Stomach (tissue), 9 donors: ENCODE measurements around the gene CYB561. TPM values are rescaled to one million over a fixed set of nuclear protein-coding genes. Genes with fewer than 3 reads are reported as not detected.

Experiments
- DNase-seq, 2 donors: peaks; one replicate each; pipeline versions ENCODE4 v3.0.0 to v3.0.0-alpha.2; 2013 to 2019
- H3K27ac ChIP-seq, 5 donors: fragments of 200-600 bp in 4 of 5; sonication (generic) in 4 of 5; one replicate each; pipeline ENCODE4 v1.5.1; 2013 to 2019; ENCODE audit warnings: mild to moderate bottlenecking in 1 of 5, moderate library complexity in 1 of 5
- H3K27me3 ChIP-seq, 3 donors: fragments of 200-600 bp; sonication (generic); one replicate each; pipeline ENCODE4 v1.5.1; 2017 to 2019; ENCODE audit warnings: mixed run types in 1 of 3
- H3K36me3 ChIP-seq, 4 donors: fragments of 200-600 bp; sonication (generic); 1 replicate in 3 of 4; 2 replicates in 1 of 4; pipeline ENCODE4 v1.5.1; 2016 to 2019
- H3K4me1 ChIP-seq, 4 donors: fragments of 200-600 bp; sonication (generic); one replicate each; pipeline ENCODE4 v1.5.1; 2016 to 2019
- H3K4me3 ChIP-seq, 4 donors: fragments of 200-600 bp; sonication (generic) in 3 of 4; one replicate each; pipeline ENCODE4 v1.5.1; 2016 to 2019; ENCODE audit warnings: mild to moderate bottlenecking in 1 of 4
- H3K9me3 ChIP-seq, 4 donors: fragments of 200-600 bp; sonication (generic); one replicate each; pipeline ENCODE4 v1.5.1; 2016 to 2019
- EP300 ChIP-seq: sonication (generic); formaldehyde crosslinking; IDR thresholded peaks from one replicate; pipeline ENCODE4 v1.6.1; 2017; ENCODE audit warnings: antibody characterized with exemption
- POLR2A ChIP-seq, 4 donors: fragments of 450-650 bp; IDR thresholded peaks; one replicate each; pipeline ENCODE4 v1.6.1; 2016; ENCODE audit warnings: antibody characterized with exemption in 4 of 4, control low read depth in 2 of 4, mild to moderate bottlenecking in 1 of 4, moderate library complexity in 1 of 4
- POLR2AphosphoS5 ChIP-seq, 3 donors: sonication (generic); formaldehyde crosslinking; IDR thresholded peaks; one replicate each; pipeline ENCODE4 v1.6.1; 2016; ENCODE audit warnings: antibody characterized with exemption in 3 of 3
- WGBS, 5 donors: extraction: QIAGEN DNeasy Blood & Tissue Kit in 3 of 5; methylation state at CpG; one replicate each; pipeline versions ENCODE4 v1.1.5 to v1.1.7; 2013 to 2018; 5-methylcytosine and 5-hydroxymethylcytosine counted together
- intact Hi-C: fragments of 100-400 bp; cut with DNase I; formaldehyde crosslinking; loops from one replicate; pipeline ENCODE4 v1.15.1; 2023; ENCODE audit warnings: low total_unique reads
- polyA plus RNA-seq, 3 donors: library from polyadenylated mRNA; stranded (reverse); fragments of 200-250 nt; gene quantifications; one replicate each; pipeline ENCODE4 v1.2.3, GENCODE V29; 2013
- total RNA-seq, 5 donors: library from RNA; depleted of rRNA; stranded (reverse); fragments of >200 nt; gene quantifications; one replicate each; pipeline versions ENCODE4 v1.1.0 to v1.2.3, GENCODE V29; 2014 to 2016
- TF ChIP-seq, protein P1 (sequence below), 7 experiments: fragments of 450-650 bp in 4 of 7; fragments of 200-600 bp in 3 of 7; sonication (generic) in 3 of 7; IDR thresholded peaks; one replicate each; pipeline ENCODE4 v1.5.1; 2016 to 2019; ENCODE audit warnings: antibody characterized with exemption in 7 of 7, control low read depth in 2 of 7, mild to moderate bottlenecking in 1 of 7
- donor health status: healthy with polysubstance abuse.
- donor health status: Bipolar disorder and iron deficiency.
- donor health status: healthy.

The CYB561 gene
- total and polyA plus RNA-seq, 8 donors = 10.8 to 394 (median 37.8) TPM

DNA sequence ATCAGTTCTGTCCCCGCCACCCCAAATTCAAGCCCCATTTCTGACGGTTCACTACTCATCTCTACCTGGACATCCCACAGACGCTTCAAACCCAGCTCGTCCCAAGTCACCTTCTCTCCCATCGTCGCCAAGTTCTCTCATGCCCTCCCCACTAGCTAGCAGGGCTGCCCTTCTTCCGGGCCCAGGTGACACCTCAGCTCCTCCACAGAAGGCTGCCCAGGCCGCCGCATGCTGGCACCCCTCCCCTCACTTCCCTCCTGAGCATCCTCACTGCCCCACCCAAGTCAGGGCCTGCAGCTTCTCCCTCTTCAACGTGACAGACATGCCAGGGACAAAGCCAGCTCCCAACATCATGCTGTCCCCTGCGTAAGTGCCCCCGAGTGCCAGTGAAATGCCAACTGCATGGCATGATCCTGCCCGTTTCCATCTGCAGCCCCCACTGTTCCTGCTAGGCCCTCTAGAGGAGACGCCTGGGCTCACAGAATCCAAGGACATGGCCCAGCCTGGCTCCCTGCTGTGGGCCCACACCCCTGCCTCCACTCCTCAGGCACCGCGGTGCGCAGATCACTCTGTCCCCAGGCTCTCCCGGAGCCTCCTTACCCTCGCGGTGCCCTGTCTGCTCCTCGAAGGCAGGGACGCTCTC is 5.9 kb downstream of the CYB561 start:
- H3K4me3 ChIP-seq = no peak overlapping the region
- no peak for DNase-seq
- 69 to 77% (median 71%) methylated on average over 21 to 22 of the region's 22 CpGs for WGBS, 5 donors
- no peak for TF ChIP-seq EP300
- no peak for TF ChIP-seq POLR2AphosphoS5 (IDR thresholded peaks at IDR 0.05)
- no peak for TF ChIP-seq POLR2A (IDR thresholded peaks at IDR 0.05)
- TF ChIP-seq, protein P1, sequence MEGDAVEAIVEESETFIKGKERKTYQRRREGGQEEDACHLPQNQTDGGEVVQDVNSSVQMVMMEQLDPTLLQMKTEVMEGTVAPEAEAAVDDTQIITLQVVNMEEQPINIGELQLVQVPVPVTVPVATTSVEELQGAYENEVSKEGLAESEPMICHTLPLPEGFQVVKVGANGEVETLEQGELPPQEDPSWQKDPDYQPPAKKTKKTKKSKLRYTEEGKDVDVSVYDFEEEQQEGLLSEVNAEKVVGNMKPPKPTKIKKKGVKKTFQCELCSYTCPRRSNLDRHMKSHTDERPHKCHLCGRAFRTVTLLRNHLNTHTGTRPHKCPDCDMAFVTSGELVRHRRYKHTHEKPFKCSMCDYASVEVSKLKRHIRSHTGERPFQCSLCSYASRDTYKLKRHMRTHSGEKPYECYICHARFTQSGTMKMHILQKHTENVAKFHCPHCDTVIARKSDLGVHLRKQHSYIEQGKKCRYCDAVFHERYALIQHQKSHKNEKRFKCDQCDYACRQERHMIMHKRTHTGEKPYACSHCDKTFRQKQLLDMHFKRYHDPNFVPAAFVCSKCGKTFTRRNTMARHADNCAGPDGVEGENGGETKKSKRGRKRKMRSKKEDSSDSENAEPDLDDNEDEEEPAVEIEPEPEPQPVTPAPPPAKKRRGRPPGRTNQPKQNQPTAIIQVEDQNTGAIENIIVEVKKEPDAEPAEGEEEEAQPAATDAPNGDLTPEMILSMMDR (IDR thresholded peaks at IDR 0.05) = no peak
- peaks cover 41 to 95% (median 78%) of the 10 kb centered on the region in 4 donors for H3K4me1 ChIP-seq
- H3K36me3 ChIP-seq = peaks cover 0 to 4% (median 0%) of the 10 kb centered on the region in 4 donors
- intact Hi-C loops = no loop called here
- no peaks in the 10 kb centered on the region for H3K9me3 ChIP-seq
- peak overlapping the region; percentile 22 to 82 (median 60) for H3K27ac ChIP-seq
- no peaks in the 10 kb centered on the region for H3K27me3 ChIP-seq

DNA sequence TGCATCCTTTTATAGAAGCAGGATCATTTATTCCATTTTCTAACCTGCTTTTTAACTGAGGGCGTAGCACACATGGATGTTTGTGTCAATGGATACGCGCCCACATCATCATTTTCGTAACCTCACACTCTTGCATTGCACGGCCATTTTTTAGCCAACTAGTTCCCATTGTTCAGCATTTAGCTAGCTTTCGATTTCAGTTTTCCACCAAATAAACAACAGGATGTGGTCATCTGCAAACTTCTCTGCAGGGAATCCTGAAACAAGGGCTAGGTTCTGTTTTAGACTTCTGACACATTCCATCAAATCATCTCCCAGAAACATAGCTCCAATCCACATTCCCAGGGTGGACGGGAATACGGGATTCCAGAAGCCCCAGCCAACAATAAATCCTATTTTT is 6.4 kb downstream of the CYB561 start:
- Histone ChIP-seq H3K4me3 (no peak overlapping the region), H3K27ac (peak overlapping the region in 4 of 5 donors; percentile 55 to 82 (median 64)), H3K9me3 (no peaks in the 10 kb centered on the region), H3K36me3 (peaks cover 0 to 4% (median 0%) of the 10 kb centered on the region in 4 donors), H3K4me1 (peaks cover 45 to 95% (median 78%) of the 10 kb centered on the region in 4 donors), H3K27me3 (no peaks in the 10 kb centered on the region)
- peak in 1 of 2 donors; percentile 47 for DNase-seq
- TF ChIP-seq POLR2AphosphoS5 (IDR thresholded peaks at IDR 0.05) = no peak
- TF ChIP-seq EP300 = no peak
- TF ChIP-seq, protein P1 (IDR thresholded peaks at IDR 0.05) = no peak
- TF ChIP-seq POLR2A (IDR thresholded peaks at IDR 0.05) = no peak
- 57 to 63% (median 60%) methylated on average over 8 of the region's 8 CpGs for WGBS, 5 donors
- intact Hi-C loops = no loop called here

DNA sequence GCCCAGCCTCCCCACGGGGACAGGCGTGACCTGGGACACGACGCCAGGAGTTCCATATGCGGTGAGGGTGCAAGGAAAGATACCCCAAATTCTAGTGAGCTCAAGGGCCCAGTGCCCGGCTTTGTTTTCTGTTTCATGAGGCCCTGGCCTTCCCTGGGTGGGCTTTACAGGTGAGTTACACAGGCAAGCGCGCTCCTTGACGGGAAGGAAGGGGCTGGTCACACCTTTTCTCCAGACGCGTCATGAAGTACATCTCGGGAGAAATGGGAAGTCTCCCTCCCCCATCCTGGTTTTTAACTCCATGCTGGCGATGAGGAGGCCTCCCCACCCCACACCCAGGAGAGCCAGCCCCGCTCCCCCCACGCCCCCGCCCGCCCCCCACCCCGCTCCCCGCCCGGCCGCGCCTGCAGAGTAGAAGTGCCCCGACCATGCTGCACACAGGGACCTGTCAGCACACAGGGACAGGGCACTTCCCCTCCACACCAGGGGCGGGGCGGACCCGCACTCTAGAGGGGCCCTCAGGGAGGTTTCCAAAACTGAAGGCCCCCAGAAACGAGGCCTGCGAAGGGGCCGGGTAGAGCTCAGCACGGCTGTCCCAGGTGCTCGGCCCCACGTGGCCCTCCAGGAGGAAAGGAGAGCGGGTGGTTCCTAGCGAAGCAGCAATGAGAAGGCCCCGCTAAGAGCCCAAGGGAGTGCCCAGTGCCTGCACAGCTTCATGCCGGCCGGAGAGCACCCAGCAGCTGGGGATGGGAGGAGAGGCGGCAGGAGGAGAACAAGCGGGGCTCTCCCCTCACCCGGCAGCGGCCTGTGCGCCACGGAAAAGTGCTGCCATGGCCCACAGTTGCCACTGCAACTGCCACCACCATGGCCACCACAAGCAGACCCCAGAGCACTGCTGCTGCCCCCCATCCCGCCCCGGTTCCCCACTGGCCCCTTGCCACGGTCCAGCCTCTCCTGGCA is 7.7 kb downstream of the CYB561 start:
- WGBS, 5 donors = 38 to 59% (median 41%) methylated on average over 11 to 46 of the region's 46 CpGs
- peaks cover 58 to 97% (median 83%) of the 10 kb centered on the region in 4 donors for H3K4me1 ChIP-seq
- H3K36me3 ChIP-seq = peaks cover 0 to 7% (median 2%) of the 10 kb centered on the region in 4 donors
- H3K4me3 ChIP-seq = peak overlapping the region in 1 of 4 donors; percentile 8
- no peaks in the 10 kb centered on the region for H3K9me3 ChIP-seq
- TF ChIP-seq POLR2AphosphoS5 (IDR thresholded peaks at IDR 0.05) (no peak), EP300 (no peak), POLR2A (IDR thresholded peaks at IDR 0.05) (no peak)
- TF ChIP-seq, protein P1 (IDR thresholded peaks at IDR 0.05) = no peak
- peak in 1 of 2 donors; percentile 45 for DNase-seq
- H3K27me3 ChIP-seq = no peaks in the 10 kb centered on the region
- peak overlapping the region; percentile 13 to 82 (median 60) for H3K27ac ChIP-seq
- intact Hi-C loops = no loop called here
